GM18526 (cell line): ENCODE measurements around the gene FANCD2.

Experiments
- POLR2A ChIP-seq: IDR thresholded peaks from 3 replicates; pipeline ENCODE4 v1.6.1; 2011; ENCODE audit not compliant: insufficient read length; ENCODE audit errors: extremely low read depth

The FANCD2 gene

DNA sequence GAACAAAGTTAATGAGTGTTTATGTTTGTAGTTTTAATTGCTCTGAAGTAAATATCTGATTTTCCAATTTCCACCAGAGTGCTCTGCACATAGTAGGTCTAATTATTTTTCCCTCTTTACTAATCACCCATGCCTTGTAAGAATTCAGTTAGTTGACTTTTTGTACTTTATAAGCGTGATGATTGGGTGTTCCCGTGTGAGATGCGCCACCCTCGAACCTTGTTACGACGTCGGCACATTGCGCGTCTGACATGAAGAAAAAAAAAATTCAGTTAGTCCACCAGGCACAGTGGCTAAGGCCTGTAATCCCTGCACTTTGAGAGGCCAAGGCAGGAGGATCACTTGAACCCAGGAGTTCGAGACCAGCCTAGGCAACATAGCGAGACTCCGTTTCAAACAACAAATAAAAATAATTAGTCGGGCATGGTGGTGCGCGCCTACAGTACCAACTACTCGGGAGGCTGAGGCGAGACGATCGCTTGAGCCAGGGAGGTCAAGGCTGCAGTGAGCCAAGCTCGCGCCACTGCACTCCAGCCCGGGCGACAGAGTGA, 114.8 kb downstream of the FANCD2 start:
- TF ChIP-seq POLR2A, result no peak

DNA sequence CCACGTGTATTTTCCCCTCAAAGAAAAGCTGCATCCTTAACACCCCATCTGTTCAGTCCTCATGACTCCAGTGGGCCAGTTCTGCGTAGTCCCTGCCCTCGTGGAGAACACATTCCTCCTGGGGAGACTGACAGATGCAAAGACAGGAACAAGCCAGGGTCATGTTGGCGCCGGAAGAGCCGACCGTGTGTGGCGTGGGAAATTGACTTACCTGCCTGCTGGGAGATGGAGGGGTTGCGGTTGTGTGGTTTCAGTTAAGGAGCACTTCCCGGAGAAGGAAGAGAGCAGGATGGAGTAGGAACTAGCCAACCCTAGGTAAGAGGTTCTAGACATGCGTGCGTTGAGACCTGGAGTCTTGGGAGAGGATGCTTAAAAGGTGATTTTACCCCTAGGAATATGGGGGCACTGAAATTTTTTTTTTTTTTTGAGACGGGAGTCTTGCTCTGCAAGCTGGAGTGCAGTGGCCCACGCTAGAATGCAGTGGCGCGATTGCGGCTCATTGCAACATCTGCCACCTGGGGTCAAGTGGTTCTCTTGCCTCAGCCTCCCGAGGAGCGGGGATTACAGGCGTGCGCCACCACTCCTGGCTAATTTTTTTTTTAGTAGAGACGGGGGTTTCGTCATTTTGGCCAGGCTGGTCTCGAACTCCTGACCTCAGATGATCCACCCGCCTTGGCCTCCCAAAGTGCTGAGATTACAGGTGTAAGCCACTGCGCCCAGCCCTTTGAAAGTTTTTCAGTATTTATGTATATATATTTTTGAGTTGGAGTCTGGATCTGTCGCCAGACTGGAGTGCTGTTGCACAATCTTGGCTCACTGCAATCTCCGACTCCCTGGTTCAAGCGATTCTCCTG, 116.7 kb downstream of the FANCD2 start:
- TF ChIP-seq POLR2A, result no peak

DNA sequence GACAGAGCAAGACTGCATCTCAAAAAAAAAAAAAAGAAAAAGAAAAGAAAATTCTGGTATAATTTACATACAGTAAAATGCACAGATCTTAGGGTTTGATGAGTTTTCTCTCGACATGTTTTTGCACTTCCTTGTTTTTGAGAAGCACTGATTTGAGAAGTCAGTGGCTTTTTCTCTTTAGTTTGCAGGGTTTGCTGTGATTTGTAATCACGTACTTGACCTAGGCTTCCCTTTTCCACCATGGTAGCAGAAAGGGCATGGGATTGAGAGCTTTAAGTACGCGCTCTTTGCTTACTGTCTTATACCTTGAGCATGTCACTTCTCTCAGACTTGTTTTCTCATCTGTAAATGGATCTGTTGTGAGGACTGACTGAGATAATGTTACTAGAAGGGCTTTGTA, 119.4 kb downstream of the FANCD2 start:
- no peak for TF ChIP-seq POLR2A

- no peak for TF ChIP-seq POLR2A
These were observed 123.0 kb downstream of the FANCD2 start for GRCh38 chr3:10149226-10149625.

GRCh38 chr3:10150987-10151386, 124.8 kb downstream of the FANCD2 start:
- no peak for TF ChIP-seq POLR2A
